Measurements from ENCODE around the gene DIDO1.

DNA sequence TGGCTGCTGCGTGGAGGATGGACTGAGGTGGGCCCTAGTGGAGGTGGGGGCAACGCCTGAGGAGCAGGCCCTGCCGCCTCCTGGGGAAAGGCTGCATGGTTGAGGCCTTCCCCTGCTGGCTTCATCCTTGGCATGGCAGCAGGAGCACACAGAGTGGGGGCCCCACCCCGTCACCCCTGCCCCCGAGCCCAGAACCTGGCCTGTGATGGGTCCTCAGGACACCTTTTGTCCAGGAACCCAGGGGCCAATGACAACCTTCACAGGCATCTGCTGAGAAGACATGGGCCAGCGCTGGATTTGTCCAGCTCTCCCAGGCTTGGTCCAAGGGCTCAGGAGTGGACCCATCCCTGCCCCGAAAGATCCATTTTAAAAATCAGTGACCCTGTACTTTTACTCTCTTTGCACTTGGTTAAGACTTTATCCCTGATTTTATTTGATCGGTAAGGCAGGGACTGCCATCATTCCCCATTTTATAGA lies 25.6 kb upstream of the DIDO1 start:
- TF ChIP-seq CTCF (conservative IDR thresholded peaks at IDR 0.05; ENCODE audit: low read depth, low read length) (no peak), POLR2A (IDR thresholded peaks at IDR 0.05; ENCODE audit: low read depth, low read length) (no peak), RCOR1 (IDR thresholded peaks at IDR 0.05; ENCODE audit: insufficient replicate concordance, low read length) (no peak), FOS (IDR thresholded peaks at IDR 0.05; ENCODE audit: low read depth, low read length) (no peak), ELK1 (IDR thresholded peaks at IDR 0.05; ENCODE audit: borderline replicate concordance, low read depth, low read length) (no peak), MXI1 (IDR thresholded peaks at IDR 0.05; ENCODE audit: borderline replicate concordance, low read depth, low read length) (no peak), BHLHE40 (IDR thresholded peaks at IDR 0.05; ENCODE audit: low read depth, low read length) (no peak)

Measured in IMR-90 (cell line).